Sigmoid colon (tissue), 7 donors: ENCODE data around the gene PRELID2. TPM values are rescaled to one million over a fixed set of nuclear protein-coding genes. Genes with fewer than 3 reads are reported as not detected.

ENCODE experiments used
- DNase-seq: peaks from one replicate; pipeline ENCODE4 v3.0.0-alpha.2; 2019
- H3K27ac ChIP-seq, 4 donors: fragments of 200-600 bp; sonication (generic); one replicate each; pipeline ENCODE4 v1.5.1; 2016 to 2019; ENCODE audit warnings: mild to moderate bottlenecking in 1 of 4
- H3K27me3 ChIP-seq, 3 donors: fragments of 200-600 bp; sonication (generic); one replicate each; pipeline ENCODE4 v1.5.1; 2019; ENCODE audit warnings: mild to moderate bottlenecking in 1 of 3
- H3K36me3 ChIP-seq, 4 donors: fragments of 200-600 bp; sonication (generic); one replicate each; pipeline ENCODE4 v1.5.1; 2016 to 2019
- H3K4me1 ChIP-seq, 4 donors: fragments of 200-600 bp; sonication (generic); one replicate each; pipeline ENCODE4 v1.5.1; 2017 to 2019
- H3K4me3 ChIP-seq, 4 donors: fragments of 200-600 bp; sonication (generic); one replicate each; pipeline ENCODE4 v1.5.1; 2017 to 2019; ENCODE audit warnings: mild to moderate bottlenecking in 2 of 4, moderate library complexity in 1 of 4
- H3K9me3 ChIP-seq, 4 donors: fragments of 200-600 bp in 3 of 4; sonication (generic) in 3 of 4; one replicate each; pipeline versions ENCODE4 v1.5.1 to v1.6.1; 2013 to 2019
- CTCF ChIP-seq, 4 experiments: fragments of 450-650 bp in 3 of 4; fragments of 200-600 bp in 1 of 4; IDR thresholded peaks; one replicate each; pipeline ENCODE4 v1.5.1; 2016 to 2019; ENCODE audit warnings: antibody characterized with exemption in 4 of 4, mild to moderate bottlenecking in 3 of 4, moderate library complexity in 2 of 4
- EP300 ChIP-seq, 4 donors: sonication (generic); formaldehyde crosslinking; IDR thresholded peaks; one replicate each; pipeline ENCODE4 v1.6.1; 2017; ENCODE audit warnings: antibody characterized with exemption in 4 of 4
- POLR2A ChIP-seq, 2 donors: fragments of 450-650 bp; IDR thresholded peaks; one replicate each; pipeline ENCODE4 v1.6.1; 2016; ENCODE audit warnings: antibody characterized with exemption in 2 of 2, mild to moderate bottlenecking in 2 of 2, moderate library complexity in 2 of 2
- POLR2AphosphoS5 ChIP-seq, 4 donors: sonication (generic); formaldehyde crosslinking; IDR thresholded peaks; one replicate each; pipeline ENCODE4 v1.6.1; 2017; ENCODE audit warnings: antibody characterized with exemption in 4 of 4
- WGBS, 2 donors: extraction: QIAGEN DNeasy Blood & Tissue Kit; methylation state at CpG; one replicate each; pipeline ENCODE4 v1.1.7; 2013; 5-methylcytosine and 5-hydroxymethylcytosine counted together
- intact Hi-C: fragments of 100-400 bp; cut with DNase I; formaldehyde crosslinking; loops from one replicate; pipeline ENCODE4 v1.15.1; 2023
- polyA plus RNA-seq, 3 donors: library from polyadenylated mRNA; stranded (reverse); fragments of 200-250 nt; gene quantifications; one replicate each; pipeline ENCODE4 v1.2.3, GENCODE V29; 2013
- total RNA-seq, 4 donors: library from RNA; depleted of rRNA; stranded (reverse); fragments of >200 nt; gene quantifications; one replicate each; pipeline ENCODE4 v1.1.0, GENCODE V29; 2016
- donor health status: healthy with polysubstance abuse.
- donor health status: Bipolar disorder and iron deficiency.
- donor health status: healthy.

Gene PRELID2
- total and polyA plus RNA-seq, 7 donors: 7.1 to 62.5 (median 19.9) TPM

DNA sequence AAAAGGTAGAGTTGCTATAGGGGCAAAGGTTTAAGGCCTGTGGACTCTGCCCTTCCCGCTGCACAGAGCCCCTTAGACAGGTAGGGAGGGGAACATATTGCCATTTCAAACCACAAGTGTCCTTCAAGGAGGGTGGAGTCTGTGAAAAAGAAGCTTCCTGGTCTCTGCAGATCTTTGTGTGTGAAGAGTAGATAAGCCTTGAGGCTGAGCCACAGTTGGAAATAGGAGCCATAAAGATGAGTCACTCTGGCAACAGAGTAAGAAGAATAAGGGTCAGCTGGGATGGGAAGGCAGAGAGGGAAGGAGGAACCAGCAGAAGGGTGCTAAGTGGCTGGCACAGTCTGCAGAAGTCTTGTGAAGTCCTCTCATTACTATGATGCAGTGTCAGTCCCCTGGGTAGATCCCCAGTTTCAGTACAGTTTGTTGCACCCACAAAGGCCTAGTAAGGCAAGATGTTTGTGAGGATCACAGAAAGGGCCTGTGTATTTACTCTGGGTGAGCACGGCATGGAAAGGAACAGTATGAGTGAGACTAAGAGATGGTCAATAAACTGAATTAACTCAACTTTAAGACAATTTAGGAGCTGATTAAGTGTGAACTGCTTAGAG, 19.6 kb upstream of the PRELID2 start:
- H3K36me3 ChIP-seq: no peaks in the 10 kb centered on the region
- DNase-seq: no peak
- H3K9me3 ChIP-seq: no peaks in the 10 kb centered on the region
- WGBS, 2 donors: 13 to 54% methylated on average over 2 of the region's 2 CpGs
- H3K27me3 ChIP-seq: no peaks in the 10 kb centered on the region
- no peak overlapping the region for H3K4me3 ChIP-seq
- intact Hi-C loops: no loop called here
- TF ChIP-seq POLR2A (IDR thresholded peaks at IDR 0.05): no peak
- no peak for TF ChIP-seq CTCF (IDR thresholded peaks at IDR 0.05)
- no peak for TF ChIP-seq EP300 (IDR thresholded peaks at IDR 0.05)
- no peak for TF ChIP-seq POLR2AphosphoS5 (IDR thresholded peaks at IDR 0.05)
- no peak overlapping the region for H3K27ac ChIP-seq
- peaks cover 0 to 16% (median 8%) of the 10 kb centered on the region in 4 donors for H3K4me1 ChIP-seq

GRCh38 chr5:145853781-145854376, 18.7 kb upstream of the PRELID2 start:
- Histone ChIP-seq H3K9me3 (no peaks in the 10 kb centered on the region), H3K4me1 (peaks cover 0 to 16% (median 8%) of the 10 kb centered on the region in 4 donors), H3K27me3 (no peaks in the 10 kb centered on the region), H3K36me3 (no peaks in the 10 kb centered on the region), H3K4me3 (no peak overlapping the region), H3K27ac (no peak overlapping the region)
- intact Hi-C loops: no loop called here
- DNase-seq: no peak
- no peak for TF ChIP-seq CTCF (IDR thresholded peaks at IDR 0.05)
- no peak for TF ChIP-seq POLR2A (IDR thresholded peaks at IDR 0.05)
- TF ChIP-seq POLR2AphosphoS5 (IDR thresholded peaks at IDR 0.05): no peak
- TF ChIP-seq EP300 (IDR thresholded peaks at IDR 0.05): no peak
- 25 to 69% methylated on average over 3 of the region's 3 CpGs for WGBS, 2 donors

GRCh38 chr5:145852990-145853389, 17.8 kb upstream of the PRELID2 start:
- Histone ChIP-seq H3K27ac (no peak overlapping the region), H3K4me1 (peaks cover 0 to 16% (median 8%) of the 10 kb centered on the region in 4 donors), H3K4me3 (no peak overlapping the region), H3K27me3 (no peaks in the 10 kb centered on the region), H3K9me3 (no peaks in the 10 kb centered on the region), H3K36me3 (no peaks in the 10 kb centered on the region)
- intact Hi-C loops: no loop called here
- DNase-seq: no peak
- TF ChIP-seq POLR2AphosphoS5 (IDR thresholded peaks at IDR 0.05) (no peak), POLR2A (IDR thresholded peaks at IDR 0.05) (no peak), EP300 (IDR thresholded peaks at IDR 0.05) (no peak), CTCF (IDR thresholded peaks at IDR 0.05) (no peak)
- 62 to 70% methylated on average over 3 of the region's 3 CpGs for WGBS, 2 donors

GRCh38 chr5:145848854-145849253, 13.7 kb upstream of the PRELID2 start:
- Histone ChIP-seq H3K27ac (no peak overlapping the region), H3K4me1 (no peaks in the 10 kb centered on the region), H3K36me3 (no peaks in the 10 kb centered on the region), H3K27me3 (no peaks in the 10 kb centered on the region), H3K9me3 (no peaks in the 10 kb centered on the region), H3K4me3 (no peak overlapping the region)
- intact Hi-C loops: no loop called here
- DNase-seq: no peak
- WGBS, 2 donors: 85 to 86% methylated on average over 1 of the region's 1 CpG
- TF ChIP-seq EP300 (IDR thresholded peaks at IDR 0.05) (no peak), CTCF (IDR thresholded peaks at IDR 0.05) (no peak), POLR2A (IDR thresholded peaks at IDR 0.05) (no peak), POLR2AphosphoS5 (IDR thresholded peaks at IDR 0.05) (no peak)
